ENCODE data around the gene NDRG2. TPM values are rescaled to one million over a fixed set of nuclear protein-coding genes. Genes with fewer than 3 reads are reported as not detected.

Gene NDRG2
- total RNA-seq, 1 donor = 1.8 TPM

- DNase-seq (ENCODE audit: low read depth) = no peak
- TF ChIP-seq, protein P1, sequence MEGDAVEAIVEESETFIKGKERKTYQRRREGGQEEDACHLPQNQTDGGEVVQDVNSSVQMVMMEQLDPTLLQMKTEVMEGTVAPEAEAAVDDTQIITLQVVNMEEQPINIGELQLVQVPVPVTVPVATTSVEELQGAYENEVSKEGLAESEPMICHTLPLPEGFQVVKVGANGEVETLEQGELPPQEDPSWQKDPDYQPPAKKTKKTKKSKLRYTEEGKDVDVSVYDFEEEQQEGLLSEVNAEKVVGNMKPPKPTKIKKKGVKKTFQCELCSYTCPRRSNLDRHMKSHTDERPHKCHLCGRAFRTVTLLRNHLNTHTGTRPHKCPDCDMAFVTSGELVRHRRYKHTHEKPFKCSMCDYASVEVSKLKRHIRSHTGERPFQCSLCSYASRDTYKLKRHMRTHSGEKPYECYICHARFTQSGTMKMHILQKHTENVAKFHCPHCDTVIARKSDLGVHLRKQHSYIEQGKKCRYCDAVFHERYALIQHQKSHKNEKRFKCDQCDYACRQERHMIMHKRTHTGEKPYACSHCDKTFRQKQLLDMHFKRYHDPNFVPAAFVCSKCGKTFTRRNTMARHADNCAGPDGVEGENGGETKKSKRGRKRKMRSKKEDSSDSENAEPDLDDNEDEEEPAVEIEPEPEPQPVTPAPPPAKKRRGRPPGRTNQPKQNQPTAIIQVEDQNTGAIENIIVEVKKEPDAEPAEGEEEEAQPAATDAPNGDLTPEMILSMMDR (IDR thresholded peaks at IDR 0.05; ENCODE audit: insufficient read depth, low read length) = no peak
- H3K4me3 ChIP-seq (ENCODE audit: low read depth, low read length) = peak overlapping the region; percentile 73
Observed at GRCh38 chr14:20971705-20972021, 53.2 kb downstream of the NDRG2 start.

GRCh38 chr14:20970983-20971704, 53.7 kb downstream of the NDRG2 start:
- DNase-seq (ENCODE audit: low read depth) = peak; percentile 81
- TF ChIP-seq, protein P1 (IDR thresholded peaks at IDR 0.05; ENCODE audit: insufficient read depth, low read length) = peak; percentile 99
- peak overlapping the region; percentile 73 for H3K4me3 ChIP-seq (ENCODE audit: low read depth, low read length)

DNA sequence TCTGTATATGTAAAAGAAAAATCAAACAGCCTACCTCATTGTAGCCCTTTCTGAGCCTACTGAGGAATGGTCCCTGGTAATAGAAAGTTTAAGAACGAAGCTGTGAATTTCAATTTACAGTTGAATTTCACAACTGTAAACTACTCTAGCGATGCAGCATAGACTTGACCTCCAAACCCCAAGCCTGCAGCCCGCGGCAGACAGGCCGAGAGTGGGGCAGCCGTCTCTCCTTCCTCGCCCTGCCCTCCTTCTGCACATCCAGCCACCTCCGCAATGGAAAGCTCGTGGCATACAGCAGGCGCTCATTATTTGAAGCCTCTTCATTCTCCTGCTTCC, 54.2 kb downstream of the NDRG2 start:
- DNase-seq (ENCODE audit: low read depth) = no peak
- H3K4me3 ChIP-seq (ENCODE audit: low read depth, low read length) = peak overlapping the region; percentile 73
- TF ChIP-seq, protein P1 (IDR thresholded peaks at IDR 0.05; ENCODE audit: insufficient read depth, low read length) = no peak

GRCh38 chr14:20969336-20969735, 55.5 kb downstream of the NDRG2 start:
- no peak for DNase-seq (ENCODE audit: low read depth)

More at GRCh38 chr14:20969336-20969735, 55.5 kb downstream of the NDRG2 start:
- H3K4me3 ChIP-seq (ENCODE audit: low read depth, low read length) = no peak overlapping the region
- TF ChIP-seq, protein P1 (IDR thresholded peaks at IDR 0.05; ENCODE audit: insufficient read depth, low read length) = no peak

Other genes with a start within 250 kb of the NDRG2 start
- gene RNASE6, start 243.8 kb downstream of the NDRG2 start, total RNA-seq (ENCODE audit: low replicate concordance) = not detected in 2 replicates
- 1.7 TPM in 1 of 2 replicates, not detected in the other for gene RNASE1, start 222.2 kb downstream of the NDRG2 start, total RNA-seq (ENCODE audit: low replicate concordance)
- not detected in 2 replicates for gene RNASE3, start 133.7 kb downstream of the NDRG2 start, total RNA-seq (ENCODE audit: low replicate concordance)
- not detected in 2 replicates for gene RNASE2, start 69.6 kb downstream of the NDRG2 start, total RNA-seq (ENCODE audit: low replicate concordance)
- gene METTL17, start 35.1 kb downstream of the NDRG2 start, total RNA-seq (ENCODE audit: low replicate concordance) = 17.3 and 44.2 TPM in 2 replicates
- 0.18 TPM in 1 of 2 replicates, not detected in the other for gene SLC39A2, start 25.8 kb downstream of the NDRG2 start, total RNA-seq (ENCODE audit: low replicate concordance)
- gene TPPP2, start 5.2 kb upstream of the NDRG2 start, total RNA-seq (ENCODE audit: low replicate concordance) = not detected in 2 replicates
- not detected in 2 replicates for gene RNASE13, start 9.7 kb upstream of the NDRG2 start, total RNA-seq (ENCODE audit: low replicate concordance)
- not detected in 2 replicates for gene RNASE7, start 17.3 kb upstream of the NDRG2 start, total RNA-seq (ENCODE audit: low replicate concordance)
- not detected in 2 replicates for gene RNASE8, start 32.8 kb upstream of the NDRG2 start, total RNA-seq (ENCODE audit: low replicate concordance)
- gene ARHGEF40, start 45.2 kb upstream of the NDRG2 start, total RNA-seq (ENCODE audit: low replicate concordance) = 47.4 and 71.9 TPM in 2 replicates
- 5.9 and 22.4 TPM in 2 replicates for gene ZNF219, start 73.6 kb upstream of the NDRG2 start, total RNA-seq (ENCODE audit: low replicate concordance)
- 0.27 TPM in 1 of 2 replicates, not detected in the other for gene TMEM253, start 76.0 kb upstream of the NDRG2 start, total RNA-seq (ENCODE audit: low replicate concordance)
- 0.08 TPM in 1 of 2 replicates, not detected in the other for gene OR5AU1, start 131.0 kb upstream of the NDRG2 start, total RNA-seq (ENCODE audit: low replicate concordance)
- 458 and 913 TPM in 2 replicates for gene HNRNPC, start 244.4 kb upstream of the NDRG2 start, total RNA-seq (ENCODE audit: low replicate concordance)